B cell (primary cell): ENCODE results near the gene AVEN.

Experiments used
- EZH2 ChIP-seq: IDR thresholded peaks from 2 replicates; pipeline ENCODE4 v1.6.1; 2012; ENCODE audit warnings: borderline replicate concordance, low read depth, mild to moderate bottlenecking, moderate library complexity, low read length; ENCODE audit not compliant: insufficient read depth, poor library complexity, severe bottlenecking
- TF ChIP-seq, protein P1 (sequence below): fragments of 200-600 bp; IDR thresholded peaks from one replicate; pipeline ENCODE4 v1.8.0; 2022; ENCODE audit warnings: antibody characterized with exemption, mild to moderate bottlenecking

DNA sequence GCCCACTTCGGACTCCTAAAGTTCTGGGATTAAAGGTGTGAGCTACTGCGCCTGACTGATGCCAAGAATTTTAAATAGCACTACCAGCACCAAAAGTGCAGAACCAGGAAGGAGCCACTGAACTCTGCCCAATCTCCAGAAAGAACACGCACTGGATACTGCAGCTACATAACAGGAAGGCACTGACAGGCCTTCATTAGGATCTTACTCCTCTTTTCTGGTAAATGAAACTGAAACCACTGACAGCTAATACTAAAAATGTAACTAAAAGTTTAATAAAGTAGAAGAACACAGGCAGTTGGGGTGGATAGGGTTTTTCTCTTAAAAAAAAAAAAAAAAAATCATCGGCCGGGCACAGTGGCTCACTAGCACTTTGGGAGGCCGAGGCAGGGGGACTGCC is 144.8 kb downstream of the AVEN start:
- TF ChIP-seq EZH2, result no peak
- TF ChIP-seq, protein P1, sequence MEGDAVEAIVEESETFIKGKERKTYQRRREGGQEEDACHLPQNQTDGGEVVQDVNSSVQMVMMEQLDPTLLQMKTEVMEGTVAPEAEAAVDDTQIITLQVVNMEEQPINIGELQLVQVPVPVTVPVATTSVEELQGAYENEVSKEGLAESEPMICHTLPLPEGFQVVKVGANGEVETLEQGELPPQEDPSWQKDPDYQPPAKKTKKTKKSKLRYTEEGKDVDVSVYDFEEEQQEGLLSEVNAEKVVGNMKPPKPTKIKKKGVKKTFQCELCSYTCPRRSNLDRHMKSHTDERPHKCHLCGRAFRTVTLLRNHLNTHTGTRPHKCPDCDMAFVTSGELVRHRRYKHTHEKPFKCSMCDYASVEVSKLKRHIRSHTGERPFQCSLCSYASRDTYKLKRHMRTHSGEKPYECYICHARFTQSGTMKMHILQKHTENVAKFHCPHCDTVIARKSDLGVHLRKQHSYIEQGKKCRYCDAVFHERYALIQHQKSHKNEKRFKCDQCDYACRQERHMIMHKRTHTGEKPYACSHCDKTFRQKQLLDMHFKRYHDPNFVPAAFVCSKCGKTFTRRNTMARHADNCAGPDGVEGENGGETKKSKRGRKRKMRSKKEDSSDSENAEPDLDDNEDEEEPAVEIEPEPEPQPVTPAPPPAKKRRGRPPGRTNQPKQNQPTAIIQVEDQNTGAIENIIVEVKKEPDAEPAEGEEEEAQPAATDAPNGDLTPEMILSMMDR, result no peak
